PC-3 (cell line): ENCODE results near the gene USP46.

Experiments
- EZH2 ChIP-seq: fragments of 300-600 bp; sonication (generic); IDR thresholded peaks from one replicate; pipeline ENCODE4 v1.6.1; 2017; ENCODE audit warnings: antibody characterized with exemption, mild to moderate bottlenecking, low read length; ENCODE audit not compliant: unreplicated experiment
- TF ChIP-seq, protein P1 (sequence below): fragments of 300-600 bp; sonication (generic); conservative IDR thresholded peaks from 2 replicates; pipeline ENCODE4 v1.5.1; 2017; ENCODE audit warnings: antibody characterized with exemption, low read depth, mild to moderate bottlenecking, low read length

DNA sequence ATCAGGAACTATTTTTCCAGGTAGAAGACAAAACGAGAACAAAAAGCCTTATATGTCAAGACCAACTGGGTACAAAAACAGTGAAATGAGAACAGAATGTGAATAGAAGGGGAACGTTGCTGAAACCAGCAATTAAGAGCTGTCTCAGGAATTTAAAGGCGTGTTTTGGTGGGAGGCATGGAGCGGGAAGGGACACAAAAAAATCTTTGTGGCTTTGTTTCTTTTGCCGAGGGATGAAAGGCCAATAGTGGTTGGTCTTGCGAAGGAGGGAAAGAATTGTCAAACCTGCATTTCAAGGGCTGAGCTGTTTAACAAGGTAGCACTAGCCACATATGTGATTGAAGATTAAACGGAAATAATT is 103.8 kb downstream of the USP46 start:
- TF ChIP-seq, protein P1, sequence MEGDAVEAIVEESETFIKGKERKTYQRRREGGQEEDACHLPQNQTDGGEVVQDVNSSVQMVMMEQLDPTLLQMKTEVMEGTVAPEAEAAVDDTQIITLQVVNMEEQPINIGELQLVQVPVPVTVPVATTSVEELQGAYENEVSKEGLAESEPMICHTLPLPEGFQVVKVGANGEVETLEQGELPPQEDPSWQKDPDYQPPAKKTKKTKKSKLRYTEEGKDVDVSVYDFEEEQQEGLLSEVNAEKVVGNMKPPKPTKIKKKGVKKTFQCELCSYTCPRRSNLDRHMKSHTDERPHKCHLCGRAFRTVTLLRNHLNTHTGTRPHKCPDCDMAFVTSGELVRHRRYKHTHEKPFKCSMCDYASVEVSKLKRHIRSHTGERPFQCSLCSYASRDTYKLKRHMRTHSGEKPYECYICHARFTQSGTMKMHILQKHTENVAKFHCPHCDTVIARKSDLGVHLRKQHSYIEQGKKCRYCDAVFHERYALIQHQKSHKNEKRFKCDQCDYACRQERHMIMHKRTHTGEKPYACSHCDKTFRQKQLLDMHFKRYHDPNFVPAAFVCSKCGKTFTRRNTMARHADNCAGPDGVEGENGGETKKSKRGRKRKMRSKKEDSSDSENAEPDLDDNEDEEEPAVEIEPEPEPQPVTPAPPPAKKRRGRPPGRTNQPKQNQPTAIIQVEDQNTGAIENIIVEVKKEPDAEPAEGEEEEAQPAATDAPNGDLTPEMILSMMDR = no peak
- TF ChIP-seq EZH2 = no peak
